Eye (tissue), 1 donor: ENCODE measurements around the gene SP5.
A peak's percentile ranks its signal among the peaks of the same experiment; 100 is the strongest.
"Not testable (repeated sequence)": the region's sequence is repeated elsewhere in the genome, so short reads cannot be mapped to it uniquely, and the experiment has no call there.

Experiments
- DNase-seq: peaks from one replicate; pipeline ENCODE4 v3.0.0-alpha.2; 2015

Gene SP5

DNA sequence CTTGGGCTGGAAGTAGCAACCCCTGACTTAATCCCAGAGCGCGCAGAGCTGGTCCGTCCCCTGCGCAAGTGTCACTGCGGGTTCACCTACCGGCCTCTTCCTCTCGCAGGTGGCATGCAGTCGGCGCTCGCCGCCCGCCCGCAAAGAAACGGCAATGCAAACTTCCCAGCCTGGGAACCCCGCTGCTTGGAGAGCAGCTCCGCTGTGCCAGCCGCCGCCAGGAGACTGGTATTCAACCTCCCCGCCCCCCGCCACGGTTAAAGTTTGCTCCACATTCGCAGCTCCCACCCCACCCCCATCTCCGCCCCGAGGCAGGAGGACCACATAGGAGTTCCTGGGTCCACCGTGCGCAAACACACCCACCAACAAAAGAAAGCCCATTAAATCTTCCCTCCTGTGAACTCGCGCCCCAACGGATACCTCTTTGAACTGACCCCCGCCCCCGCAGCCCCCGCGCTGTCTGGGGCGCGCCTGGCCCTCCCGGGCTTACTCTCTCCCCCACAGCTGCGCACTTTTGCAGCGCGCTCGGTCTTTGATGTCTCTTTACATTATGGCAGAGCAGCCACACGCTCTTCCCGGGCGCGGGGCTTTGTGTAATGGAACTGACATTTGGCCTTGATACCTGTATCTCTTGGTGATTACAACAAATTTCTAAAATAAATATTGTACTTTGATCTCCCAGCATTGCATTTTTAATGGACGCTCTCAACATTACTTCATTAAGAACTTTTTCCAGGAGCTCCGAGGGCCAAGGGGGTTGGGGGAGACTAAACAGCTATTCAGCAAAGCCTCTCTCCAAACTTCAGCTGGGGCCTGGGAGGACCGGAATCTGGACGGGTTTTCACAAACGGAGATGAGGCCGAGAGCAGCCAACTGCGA is 3.1 kb upstream of the SP5 start:
- peak; percentile 67 for DNase-seq

DNA sequence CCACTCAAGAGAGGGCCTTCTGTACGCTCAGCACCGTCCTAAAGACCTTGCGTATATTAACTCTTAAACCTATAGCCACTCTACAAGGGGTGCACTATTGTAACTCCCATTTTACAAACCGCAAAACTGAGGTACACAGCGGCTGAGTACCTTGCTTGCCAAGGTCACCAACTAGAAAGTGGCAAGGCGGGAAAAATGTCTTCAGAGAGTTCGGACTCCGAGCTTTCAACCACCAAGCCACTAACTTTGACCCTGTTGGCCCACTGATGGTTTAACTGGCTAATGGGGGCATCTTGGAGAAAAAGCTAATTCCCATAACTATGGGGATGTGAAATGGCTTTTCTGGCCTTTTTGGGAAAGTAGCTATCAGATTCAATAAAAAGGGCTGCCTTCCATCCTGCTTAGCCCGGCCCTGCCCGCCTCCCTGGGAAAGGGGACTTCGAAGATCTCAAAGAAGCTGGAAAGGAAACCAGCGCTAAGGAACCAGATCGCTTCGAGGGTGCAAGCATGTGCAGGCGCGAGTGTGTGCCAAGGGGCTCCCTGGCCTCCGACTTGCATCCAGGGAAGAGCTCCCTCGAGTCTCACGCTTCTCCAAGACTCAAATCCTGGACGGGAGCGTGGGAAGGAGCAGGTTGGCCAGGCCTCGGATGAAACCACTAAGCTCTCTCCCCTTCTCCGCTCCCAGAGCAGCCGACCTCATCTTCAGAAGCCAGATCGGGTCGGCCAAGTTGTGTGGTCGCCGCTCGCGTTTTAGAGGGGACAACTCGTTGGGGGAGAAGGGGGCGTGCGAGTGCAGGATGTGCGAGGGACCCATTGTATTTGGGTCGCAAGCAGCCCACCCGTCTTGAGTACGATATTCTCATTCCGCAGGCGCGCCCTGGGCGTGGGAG is 2.2 kb upstream of the SP5 start:
- peak; percentile 56 for DNase-seq

DNA sequence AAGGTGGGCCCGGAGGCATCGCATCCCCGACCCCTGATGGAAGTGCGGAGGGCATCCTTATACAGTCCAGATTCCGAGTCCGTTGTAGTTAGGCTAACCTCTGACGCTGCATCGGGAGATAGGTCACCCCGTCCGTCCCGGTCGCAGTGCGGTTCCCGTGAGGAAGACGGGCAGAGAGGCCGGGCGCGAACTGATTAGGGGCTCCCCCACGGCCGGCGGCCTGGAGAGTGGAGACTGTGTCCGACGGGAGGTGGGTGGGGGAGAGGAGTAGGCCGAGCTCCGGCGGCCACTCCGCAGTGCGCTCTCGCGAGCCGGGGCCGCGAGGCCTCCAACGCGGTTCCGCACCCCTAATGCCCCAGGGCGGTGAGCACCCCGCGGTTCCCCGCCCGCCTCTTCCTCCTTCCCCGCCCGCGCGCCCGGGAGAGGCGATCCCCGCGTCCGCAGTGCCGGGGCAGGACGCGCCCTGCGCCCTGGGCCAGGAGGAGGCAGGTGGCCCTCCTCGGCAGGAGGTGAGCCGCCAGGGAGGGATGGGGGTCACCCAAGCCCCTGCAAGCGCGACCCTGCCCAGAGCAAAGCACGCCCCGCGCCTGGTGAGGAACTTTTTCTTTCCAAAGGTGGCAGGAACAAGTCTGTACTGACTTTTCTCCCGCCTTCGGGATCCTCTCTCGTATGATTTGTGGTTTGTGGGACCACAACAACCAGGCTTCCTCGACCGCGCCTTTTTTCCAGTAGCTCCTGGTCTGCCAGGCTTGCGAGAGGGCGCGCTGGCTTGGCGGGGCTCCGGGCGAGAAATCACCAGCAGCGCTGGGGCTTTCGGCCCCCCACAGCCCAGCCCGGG is 1.4 kb upstream of the SP5 start:
- peak; percentile 62 for DNase-seq

DNA sequence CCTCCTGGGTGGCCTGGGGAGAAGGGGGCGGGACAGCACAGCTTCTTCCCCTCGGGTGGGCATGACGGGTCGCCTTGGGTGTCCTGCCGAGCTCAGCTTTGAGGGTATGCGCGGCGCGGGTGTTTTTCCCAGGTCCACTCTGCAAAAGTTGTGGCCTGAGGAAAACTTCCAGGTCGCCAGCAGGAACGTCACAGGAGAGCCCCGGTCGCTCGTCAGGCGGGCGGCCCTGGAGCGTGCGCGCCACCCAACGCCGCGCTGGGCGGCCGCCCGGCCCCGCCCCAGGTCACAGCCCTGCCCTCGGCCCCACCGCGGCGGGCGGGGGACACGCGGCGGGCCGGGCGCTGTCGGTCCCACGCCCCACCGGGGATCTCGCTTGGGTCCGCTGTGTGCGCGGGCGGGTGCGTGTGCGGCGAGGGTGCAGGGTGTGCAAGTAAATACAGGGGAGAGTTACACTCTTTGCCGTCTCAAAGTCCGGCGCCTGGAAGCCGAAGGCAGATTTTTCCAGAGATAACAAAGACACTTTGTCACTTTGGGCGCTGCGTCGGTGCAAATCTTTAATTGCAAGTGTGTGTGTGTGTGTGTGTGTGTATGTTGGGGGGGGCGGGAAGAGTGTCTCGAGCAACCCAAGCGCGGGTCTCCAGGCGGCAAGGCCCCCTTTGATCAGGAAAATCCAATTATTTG is 616 bp upstream of the SP5 start:
- DNase-seq: no peak

DNA sequence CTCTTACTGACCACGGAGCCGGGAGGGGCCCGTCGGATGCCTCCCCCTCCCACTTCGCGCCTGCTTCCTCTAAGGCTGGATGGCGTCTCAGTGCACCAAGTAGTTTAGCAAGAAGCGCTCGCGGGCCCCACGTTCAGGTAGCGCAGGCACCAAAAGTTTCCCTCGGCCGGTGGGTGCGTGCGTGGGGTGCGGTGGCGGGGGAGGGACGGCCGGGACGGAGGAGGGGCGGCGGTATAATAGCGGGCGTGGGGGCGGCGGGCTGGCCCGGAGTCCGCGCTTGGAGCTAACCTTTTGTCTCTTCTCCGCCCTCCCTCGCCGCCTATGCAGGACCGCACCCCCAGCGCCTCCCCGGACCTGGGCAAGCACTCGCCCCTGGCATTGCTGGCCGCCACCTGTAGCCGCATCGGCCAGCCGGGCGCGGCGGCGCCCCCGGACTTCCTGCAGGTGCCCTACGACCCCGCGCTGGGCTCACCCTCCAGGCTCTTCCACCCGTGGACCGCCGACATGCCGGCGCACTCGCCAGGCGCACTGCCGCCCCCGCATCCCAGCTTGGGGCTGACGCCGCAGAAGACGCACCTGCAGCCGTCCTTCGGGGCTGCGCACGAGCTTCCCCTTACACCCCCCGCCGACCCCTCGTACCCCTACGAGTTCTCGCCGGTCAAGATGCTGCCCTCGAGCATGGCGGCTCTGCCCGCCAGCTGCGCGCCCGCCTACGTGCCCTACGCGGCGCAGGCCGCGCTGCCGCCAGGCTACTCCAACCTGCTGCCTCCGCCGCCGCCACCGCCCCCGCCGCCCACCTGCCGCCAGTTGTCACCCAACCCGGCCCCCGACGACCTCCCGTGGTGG is 1.0 kb downstream of the SP5 start:
- DNase-seq: peak; percentile 64

DNA sequence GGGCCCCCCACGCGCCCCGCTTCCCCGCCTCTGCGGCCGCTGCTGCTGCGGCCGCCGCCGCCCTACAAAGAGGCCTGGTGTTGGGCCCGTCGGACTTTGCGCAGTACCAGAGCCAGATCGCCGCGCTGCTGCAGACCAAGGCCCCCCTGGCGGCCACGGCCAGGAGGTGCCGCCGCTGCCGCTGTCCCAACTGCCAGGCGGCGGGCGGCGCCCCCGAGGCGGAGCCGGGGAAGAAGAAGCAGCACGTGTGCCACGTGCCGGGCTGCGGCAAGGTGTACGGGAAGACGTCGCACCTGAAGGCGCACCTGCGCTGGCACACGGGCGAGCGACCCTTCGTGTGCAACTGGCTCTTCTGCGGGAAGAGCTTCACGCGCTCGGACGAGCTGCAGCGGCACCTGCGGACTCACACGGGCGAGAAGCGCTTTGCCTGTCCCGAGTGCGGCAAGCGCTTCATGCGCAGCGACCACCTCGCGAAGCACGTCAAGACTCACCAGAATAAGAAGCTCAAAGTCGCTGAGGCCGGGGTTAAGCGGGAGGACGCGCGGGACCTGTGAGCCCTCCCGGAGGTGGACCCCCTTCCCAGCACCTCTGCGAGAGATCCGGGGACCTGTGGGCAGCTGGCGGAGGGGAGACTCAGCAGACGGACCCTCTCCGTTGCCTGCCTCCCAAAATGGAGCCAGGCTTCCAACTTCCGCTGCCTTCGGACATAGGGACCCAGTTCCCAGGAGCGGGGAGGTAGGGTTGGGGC is 1.9 kb downstream of the SP5 start:
- DNase-seq: peak; percentile 85

DNA sequence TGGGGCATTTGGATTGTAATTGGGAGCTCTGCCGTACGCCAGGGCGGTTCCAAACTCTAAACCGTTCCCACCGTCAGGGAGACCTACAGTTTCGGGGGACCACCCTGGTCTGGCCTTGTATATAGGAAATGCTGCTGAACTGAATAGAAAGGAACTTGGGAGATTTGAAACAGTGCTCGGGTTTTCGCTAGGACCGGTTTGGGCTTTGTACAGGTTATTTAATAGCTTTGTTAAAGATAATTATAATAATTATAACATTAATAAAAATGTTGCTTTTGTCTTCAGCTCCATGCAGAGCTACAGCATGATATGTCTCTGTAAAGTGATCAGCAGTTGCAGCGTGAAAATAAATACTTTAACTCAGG is 2.4 kb downstream of the SP5 start:
- no peak for DNase-seq

DNA sequence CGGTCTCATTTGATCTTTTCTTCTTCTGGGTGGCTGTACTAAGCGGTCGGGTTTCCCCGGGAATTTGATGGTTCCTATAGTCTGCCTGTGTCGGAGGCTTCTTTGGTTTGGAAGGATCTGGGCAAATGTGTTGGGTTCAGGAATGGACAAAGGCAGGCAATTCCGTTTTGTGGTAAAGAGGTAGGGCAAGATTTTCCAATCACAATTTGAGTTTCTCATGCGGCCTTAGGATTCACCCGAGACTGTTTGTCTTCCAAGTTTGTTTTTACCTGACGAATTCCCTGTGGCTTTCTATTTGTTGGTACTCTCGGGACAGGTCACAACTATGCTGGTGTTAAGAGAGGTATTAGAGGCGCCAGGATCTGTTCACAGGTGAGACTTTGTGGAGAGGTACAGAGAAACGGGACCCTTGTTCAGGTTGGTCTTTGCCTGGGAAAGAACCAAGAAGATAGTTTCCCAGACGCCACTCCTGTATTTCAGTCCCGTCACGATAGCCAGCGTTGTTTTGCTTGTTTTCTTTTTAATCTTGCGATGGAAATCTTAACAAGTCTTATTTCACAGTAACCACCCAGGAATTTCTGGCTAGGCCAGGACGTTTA is 3.0 kb downstream of the SP5 start:
- peak; percentile 50 for DNase-seq

DNA sequence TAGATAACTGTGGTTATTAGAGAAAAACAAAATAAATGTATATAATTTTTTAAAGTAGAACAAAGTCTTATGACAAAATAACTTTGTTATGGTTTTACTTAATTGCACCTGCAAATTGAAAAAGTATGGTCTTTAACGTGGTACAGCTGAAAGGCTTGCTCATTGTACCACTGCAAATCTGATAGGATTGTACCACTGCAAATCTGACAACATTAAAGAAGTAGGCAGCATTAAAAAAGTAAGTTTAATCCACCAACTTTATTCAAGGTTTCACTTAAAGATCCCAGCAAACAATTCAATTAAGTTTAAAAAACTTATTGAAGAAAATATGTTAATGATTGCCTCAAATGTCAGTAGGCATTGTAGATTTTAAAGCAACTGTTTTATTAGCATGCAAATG is 4.7 kb downstream of the SP5 start:
- DNase-seq: no peak

DNA sequence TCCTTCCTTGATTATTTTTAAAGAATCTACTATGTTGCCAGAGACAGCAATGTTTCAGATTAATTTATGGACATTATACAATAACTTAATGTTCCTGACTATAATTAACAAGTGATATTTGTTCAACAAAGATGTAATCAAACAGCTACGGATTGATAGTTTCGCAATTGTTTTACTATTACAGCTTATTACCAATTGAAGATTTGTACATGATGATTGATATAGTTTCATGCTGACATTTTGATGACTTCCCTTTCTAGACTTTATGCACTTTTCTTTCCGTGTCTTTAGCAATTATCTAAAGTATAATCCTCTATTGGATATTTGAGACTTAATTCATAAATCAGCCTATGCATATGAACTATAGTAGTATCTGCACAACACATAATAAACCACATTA is 6.5 kb downstream of the SP5 start:
- no peak for DNase-seq

DNA sequence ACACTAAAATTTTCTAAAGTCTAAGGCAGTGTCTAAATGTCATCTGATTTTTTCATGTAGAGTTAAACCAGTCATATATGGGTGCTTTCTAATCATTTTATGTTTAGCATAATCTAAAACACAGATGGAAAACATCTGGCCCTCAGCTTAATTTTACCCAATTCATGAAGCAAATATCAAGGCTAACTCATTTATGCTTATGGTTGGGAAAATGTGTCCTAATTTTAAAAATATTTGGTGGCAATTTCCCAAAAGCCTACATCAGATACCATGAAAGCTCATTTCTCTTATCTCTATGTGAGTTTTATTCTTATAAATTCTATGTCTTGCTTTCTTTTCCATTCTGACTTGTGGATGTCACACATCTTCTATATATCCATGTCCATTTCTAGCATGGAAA is 7.2 kb downstream of the SP5 start:
- DNase-seq: no peak

DNA sequence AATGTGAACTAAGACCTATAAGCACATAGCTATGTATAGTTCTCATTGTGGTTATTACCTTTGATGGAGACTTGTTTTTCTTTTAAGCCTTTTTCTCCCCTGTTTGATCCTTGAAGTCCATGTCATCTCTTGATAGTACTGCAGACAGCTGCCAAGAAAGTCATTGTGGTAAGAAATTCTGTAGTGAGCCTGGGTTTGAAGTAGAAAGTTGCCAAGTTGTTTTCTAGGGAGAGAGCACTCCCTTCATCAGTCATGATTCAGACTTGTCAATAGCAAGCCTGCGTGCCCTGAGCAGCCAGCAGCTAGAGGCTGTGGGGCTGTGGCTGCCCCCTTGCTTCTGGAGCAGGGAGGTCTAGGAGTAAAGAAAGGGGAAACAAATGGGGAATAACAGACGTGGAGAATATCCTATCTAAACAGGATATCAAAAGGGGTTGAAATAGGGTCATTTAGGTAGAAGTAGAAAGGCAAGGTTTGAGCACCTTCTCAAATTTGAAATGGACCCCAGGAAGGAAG is 8.4 kb downstream of the SP5 start:
- DNase-seq: no peak

DNA sequence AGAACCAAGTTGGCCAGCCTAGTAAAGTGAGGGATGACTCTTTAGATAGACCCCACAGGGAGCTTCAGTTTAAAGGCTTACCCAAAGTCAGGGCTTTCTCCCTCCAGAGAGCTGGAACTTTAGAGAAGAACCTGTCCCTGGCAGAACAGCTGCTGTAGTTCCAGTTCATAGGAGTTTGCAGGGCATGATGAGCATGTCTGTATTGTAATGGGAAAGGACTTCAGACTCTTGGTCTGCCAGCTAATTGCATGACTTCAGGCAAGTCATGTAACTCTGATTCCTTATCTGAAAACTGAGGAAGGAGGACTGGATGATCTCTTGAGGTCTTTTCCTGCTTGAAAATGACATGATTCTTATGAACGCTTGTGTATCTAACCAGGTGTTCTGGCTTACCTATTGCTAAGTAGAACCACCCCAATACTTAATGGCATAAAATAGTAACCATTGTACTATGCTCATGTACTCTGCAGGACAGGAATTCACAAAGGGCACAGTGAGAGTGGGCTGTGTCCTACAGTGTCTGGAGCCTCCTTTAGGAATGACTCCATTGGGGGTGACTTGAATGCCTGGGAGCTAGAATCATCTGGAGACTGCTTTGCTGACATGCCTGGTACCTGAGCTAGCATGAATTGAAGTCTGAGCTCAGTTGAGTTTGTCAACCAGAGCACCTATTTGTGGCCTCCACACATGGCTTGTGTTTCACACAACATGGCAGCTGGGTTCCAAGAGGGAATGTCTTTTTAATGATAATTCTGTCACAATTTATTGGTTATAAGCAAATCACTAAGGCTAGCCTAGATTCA is 18.9 kb downstream of the SP5 start:
- DNase-seq: no peak

DNA sequence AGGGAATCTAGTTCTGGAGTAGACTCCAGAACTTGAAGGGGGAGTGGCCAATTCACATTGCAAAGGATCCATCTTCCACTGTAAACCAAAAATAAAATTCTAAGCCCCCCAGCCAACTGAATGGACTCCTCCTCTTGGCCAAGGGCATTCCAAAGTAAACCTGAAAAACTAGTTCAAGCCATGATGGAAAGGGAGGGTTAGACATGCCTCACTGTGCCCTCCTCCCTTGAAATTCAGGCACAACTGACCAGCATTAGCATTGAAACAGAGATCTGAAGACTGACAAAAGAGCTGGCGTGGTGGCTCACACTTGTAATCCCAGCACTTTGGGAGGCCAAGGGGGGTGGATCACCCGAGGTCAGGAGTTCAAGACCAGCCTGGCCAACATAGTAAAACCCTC is 19.5 kb downstream of the SP5 start:
- DNase-seq: not testable (repeated sequence)

DNA sequence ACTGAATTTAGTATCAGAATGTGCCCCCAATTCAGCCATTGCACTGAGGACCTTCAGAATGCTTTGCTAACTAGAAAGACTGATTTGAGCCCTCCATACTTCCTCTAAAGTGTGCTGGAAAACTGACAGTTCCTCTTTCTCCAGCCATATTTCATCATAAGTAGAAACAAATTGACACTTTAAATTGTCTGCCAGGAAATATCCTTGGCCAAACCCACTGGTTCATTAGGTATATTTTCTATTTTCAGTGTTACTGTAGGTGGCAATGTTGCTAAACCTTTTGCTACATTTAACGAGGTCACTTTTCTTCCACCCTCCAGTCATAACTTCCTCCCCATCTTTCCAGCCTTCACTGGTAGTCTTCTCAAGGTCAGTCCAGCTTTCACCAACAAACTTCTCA is 21.5 kb downstream of the SP5 start:
- DNase-seq: no peak

DNA sequence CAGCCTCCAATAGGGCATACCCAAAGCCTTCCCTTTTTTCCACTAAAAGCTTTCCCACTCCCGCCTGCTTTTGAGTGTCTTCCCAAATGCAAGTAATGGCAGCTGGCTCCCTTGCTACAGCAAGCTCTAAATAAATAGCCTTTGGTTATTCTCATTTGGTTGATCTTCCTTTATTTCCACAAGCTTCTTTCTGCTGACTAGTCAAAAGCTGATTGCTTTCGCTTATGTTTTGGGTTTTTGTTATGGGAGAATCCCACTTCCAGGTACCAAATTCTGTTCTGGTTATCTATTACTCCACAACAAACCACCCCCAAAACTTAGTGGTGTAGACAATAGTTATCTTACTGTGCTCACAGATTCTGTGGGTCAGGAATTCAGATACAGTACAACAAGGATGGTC is 22.3 kb downstream of the SP5 start:
- no peak for DNase-seq

DNA sequence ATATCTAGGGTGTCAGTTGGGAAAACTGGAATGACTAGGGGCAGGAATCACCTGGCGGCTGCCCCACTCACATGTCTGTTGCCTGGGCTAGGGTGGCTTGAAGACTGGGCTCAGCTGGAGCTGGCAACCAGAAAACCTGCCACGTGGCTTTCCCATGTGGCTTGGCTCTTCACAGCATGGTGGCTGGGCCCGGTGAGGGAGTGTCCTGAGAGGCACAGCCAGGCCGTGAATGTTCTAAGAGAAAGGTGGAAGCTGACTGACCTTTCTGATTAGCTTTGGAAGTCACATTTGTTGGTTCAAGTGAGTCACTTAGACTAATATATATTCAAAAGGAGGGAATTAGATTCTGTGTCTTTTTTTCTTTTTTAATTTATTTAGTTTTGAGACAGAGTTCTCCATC is 22.7 kb downstream of the SP5 start:
- no peak for DNase-seq

DNA sequence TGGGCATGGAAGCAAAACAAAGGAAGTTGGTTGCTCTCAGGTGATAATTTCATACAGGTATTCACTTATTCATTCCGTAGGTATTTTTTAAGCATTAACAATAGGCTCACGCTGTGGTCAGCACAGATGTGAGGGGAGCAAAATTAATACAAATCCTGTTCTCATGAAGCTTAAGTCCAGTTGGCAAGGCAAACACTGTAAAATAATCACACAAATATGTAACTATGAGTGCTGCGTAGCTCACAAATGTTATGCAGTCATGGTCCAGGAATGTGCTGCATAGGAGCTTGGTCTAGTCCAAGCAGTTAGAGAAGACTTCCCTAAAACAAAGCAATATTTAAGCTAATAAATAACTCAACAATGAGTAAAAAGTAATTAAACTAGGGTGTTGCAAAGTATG is 23.9 kb downstream of the SP5 start:
- peak; percentile 29 for DNase-seq

DNA sequence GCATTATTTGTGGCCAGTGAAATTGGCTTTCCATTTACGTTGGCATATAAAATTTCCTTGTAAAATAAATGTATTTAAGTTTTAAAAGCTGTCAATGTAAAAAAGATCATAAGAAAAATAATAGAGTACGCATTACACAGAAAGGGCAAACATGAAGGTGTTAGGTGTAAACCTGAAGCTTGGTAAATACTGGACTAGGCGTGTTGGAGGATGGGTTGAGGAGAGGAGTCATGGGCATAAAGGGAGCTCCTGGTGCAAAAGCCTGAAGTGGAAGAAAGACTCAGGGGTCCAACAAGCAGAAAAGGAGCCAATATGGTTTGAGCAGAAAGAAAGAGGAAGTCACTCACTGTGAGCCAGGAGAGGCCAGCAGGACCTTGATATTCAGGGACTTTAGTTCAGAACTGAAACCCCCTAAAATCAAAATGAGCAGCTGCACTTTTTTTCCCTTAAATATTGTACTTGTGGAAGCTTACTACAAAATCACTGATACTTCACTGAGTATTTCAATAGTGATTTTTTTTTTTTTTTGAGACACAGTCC is 24.4 kb downstream of the SP5 start:
- DNase-seq: no peak
